Muscle of arm (tissue), 12 donors: ENCODE results near the gene CHTF18. TPM values are rescaled to one million over a fixed set of nuclear protein-coding genes. Genes with fewer than 3 reads are reported as not detected.
A peak's percentile ranks its signal among the peaks of the same experiment; 100 is the strongest.
"Not testable (repeated sequence)": the region's sequence is repeated elsewhere in the genome, so short reads cannot be mapped to it uniquely, and the experiment has no call there.

ENCODE experiments used
- DNase-seq: peaks from one replicate; pipeline ENCODE4 v3.0.0-alpha.2; 2013
- polyA plus RNA-seq, 12 donors: library from polyadenylated mRNA; unstranded; fragments of 120-200 nt; gene quantifications; one replicate each; pipeline ENCODE4 v1.2.1, GENCODE V29; 2013; ENCODE audit not compliant: insufficient read length in 12 of 12

CHTF18 gene
- polyA plus RNA-seq, 12 donors = 9.4 to 56.5 (median 13.5) TPM; not detected in 1

DNA sequence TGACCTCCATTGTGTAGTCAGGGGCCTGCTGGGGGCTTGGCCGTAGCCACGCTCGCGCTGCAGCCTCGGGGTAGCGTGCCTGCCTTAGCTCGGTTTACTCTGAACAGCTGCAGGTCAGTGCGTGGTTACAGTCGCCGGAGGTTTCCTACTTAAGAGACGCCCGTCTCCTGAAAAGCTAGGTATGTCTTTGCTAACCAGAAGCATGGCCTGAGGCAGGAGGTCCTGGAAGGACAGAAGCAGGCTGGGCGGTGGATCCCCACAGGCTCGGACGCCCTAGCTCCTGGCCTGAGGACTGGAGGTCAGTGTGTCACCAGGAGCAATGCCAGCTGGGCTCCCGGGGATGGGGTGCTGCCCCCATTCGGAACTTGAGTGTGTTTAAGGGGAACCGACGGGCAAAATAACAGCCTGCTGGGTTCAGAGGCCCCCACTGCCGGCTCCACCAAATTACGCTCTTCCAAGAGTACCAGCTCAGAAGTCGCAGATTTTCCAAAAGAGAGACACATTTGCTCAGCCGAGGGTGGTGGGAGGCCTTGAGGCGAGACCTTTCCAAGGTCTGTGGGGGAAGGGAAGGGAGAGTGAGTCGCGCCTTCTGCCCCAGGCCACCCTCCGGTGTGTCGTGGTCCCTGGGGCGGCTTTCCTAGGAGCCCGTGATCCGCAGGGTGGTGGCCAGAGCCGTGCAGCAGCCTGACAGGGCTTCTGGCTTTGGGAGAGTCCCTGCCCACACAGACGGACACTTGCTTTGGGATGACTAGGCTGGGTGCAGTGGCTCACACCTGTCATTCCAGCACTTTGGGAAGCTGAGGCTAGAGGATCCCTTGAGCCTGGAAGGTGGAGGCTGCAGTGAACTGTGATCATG is 16.0 kb downstream of the CHTF18 start:
- DNase-seq = no peak

- DNase-seq = no peak
These were observed 17.1 kb downstream of the CHTF18 start for GRCh38 chr16:805474-805873.

- peak; percentile 92 for DNase-seq
These were observed 19.1 kb downstream of the CHTF18 start for GRCh38 chr16:807347-808084.

DNA sequence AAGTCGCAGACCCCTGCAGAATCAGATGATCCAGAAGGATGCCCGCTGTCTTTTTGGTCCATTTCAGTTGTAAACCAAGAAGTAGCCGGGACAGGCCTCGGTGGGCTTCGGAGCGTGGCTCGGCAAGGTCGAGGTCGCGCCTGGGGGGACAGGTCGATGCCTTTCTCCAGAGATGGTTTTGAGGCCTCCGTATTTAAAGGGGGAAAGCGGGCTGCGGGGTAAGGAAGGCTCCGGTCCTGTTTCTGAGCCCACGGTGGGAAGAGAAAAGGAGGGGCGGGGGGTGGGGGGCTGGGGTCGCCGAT is 19.6 kb downstream of the CHTF18 start:
- no peak for DNase-seq

- DNase-seq = peak; percentile 36
These were observed 24.9 kb downstream of the CHTF18 start for GRCh38 chr16:813204-813915.

DNA sequence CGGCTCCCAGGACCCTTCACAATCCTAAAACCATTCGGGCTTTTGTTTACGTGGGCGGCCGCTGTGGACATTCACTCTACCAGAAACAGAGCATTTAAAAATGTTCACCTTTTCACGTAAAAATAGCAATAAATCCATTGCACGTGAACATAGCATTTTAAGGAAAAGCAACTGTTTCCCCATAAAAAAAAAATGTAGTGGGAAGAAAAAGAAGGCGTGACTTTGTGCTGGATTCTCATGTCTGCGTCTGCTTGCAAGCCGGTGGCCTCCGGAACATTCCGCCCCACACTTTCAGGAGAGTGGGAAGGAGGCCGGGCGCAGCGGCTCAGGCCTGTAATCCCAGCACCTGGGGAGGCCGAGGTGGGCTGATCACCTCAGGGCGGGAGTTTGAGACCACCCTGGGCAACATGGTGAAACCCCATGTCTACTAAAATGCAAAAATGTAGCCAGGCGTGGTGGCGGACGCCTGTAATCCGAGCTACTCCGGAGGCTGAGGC is 25.5 kb downstream of the CHTF18 start:
- DNase-seq = no peak

- no peak for DNase-seq
These were observed 26.6 kb downstream of the CHTF18 start for GRCh38 chr16:814974-815373.

GRCh38 chr16:815861-816260 is 27.4 kb downstream of the CHTF18 start:
- no peak for DNase-seq

GRCh38 chr16:817001-817906 is 28.8 kb downstream of the CHTF18 start:
- DNase-seq = no peak

DNA sequence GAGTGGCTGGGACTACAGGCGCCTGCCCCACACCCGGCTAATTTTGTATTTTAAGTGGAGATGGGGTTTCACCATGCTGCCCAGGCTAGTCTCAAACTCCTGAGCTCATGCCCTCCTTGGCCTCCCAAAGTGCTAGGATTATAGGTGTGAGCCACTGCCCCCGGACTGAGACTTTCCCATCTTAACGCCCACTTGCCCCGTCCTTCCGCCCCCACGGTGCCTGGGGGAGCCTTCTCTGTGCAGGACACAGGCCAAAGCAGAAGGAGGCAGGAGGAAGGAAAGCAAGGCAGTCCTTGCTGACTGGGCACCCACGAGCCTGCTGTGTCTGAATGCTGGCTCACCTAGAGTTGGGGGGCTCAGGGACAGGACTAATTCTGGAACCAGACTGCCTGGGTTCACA is 29.7 kb downstream of the CHTF18 start:
- DNase-seq = no peak

GRCh38 chr16:818592-818991 is 30.2 kb downstream of the CHTF18 start:
- no peak for DNase-seq

DNA sequence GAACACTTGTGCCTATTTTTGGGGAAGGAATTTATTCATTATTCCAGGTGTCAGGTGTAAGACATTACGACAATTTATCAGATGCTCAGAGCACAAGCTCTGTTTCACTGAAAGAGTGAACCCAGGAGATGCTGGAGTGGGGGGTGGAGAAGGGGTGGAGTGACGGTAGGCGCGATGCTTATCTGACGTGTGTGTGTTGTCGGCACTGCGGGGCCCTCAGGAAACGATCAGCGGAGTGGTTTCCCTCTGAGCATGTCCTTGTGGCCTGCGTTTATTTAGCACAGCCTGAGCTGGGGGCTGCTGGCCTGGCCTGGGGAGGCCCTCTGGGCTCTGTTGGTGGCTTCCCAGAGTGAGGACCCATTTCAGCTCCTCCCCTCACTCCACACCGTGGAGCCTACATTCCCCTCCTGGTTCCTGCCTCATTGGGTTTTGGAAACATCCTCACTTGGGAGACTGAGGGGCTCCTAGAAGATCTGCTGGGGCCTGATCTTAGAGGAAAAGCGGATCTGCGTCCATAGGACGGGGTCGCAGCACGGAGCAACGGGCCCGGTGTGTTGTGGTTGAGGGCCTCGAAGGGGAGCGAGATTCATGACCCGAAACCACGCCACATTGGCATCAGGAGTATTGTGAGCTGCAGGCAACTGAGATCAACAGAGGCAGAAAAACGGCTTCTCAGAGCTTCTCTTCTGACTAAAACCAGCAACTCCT is 31.1 kb downstream of the CHTF18 start:
- DNase-seq = no peak

DNA sequence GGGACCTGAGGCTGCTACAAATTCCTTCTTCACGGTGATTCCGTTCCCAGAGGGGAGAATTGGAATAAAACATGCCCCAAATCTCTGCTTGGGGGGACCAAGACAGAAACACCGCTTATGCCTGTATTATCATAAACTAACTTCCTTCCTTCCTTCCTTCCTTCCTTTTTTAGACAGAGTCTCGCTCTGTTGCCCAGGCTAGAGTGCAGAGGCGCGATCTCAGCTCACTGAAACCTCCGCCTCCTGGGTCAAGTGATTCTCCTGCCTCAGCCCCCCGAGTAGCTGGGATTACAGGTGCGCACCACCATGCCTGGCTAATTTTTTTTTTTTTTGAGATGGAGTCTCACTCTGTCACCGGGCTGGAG is 31.6 kb downstream of the CHTF18 start:
- not testable (repeated sequence) for DNase-seq

GRCh38 chr16:820748-821147 is 32.3 kb downstream of the CHTF18 start:
- no peak for DNase-seq

DNA sequence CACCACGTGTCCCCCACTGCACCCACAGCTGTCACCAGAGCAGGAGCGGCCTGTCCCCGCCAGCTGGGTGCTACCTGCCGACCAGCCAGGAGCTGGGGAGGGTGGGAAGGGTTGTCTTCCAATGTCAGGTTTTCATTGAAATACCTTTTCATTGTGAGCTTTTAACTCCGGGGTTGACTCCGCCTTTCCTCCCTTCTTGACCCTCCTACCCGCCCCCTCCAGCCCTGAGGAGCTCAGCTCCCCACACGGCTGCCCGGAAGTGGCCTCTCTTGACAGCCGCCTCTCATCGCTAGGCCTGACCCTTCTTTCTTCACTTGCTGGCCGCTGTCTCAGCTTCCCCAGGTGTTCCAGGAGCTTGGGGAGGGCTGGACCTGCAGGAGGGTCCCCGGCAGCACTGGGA is 33.3 kb downstream of the CHTF18 start:
- no peak for DNase-seq

DNA sequence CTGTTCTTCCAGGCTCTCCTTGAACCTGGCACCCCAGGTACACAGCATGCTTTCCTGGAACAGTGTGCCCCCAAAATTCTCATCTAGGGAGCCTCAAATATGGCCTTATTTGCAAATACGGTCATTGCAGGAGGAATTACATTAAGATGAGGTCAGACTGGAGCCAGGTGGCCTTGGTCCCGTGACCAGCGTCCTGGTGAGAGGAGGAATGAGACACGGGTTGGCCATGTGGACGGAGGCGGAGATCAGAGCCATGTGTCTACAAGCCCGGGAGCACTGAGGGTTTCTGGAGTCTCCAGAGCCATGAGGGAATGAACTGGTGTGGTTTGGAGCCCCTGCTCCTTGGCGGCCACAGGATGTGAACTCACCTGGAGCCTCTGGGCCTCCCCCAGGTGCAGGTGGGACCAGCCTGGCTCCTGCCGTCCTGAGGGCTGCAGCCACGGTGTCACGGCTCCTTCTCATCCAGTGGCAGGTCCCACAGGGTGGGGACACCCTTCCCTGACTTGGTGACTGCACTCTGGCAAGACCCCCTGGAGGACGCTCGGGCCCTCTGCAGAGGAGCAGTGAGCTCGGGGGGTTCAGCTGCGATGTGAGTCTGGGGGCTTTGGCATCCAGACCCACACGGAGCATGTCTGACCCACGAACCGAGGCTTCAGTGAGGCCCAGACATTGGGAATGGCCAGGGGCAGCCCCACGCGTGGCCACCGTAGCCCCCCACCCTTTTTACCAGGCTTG is 33.9 kb downstream of the CHTF18 start:
- DNase-seq = no peak

DNA sequence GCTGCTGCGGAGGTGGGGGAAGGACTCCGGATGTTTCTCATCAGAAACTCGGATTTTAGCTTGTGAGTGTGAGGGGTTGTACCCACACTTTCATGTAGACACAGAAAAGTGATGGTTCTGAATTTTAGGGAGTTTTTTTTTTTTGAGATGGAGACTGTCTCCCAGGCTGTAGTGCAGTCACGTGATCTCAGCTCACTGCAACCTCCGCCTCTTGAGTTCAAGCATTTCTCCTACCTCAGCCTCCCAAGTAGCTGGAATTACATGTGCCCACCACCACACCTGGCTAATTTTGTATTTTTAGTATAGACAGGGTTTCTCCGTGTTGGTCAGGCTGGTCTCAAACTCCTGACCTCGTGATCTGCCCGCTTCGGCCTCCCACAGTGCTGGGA is 34.5 kb downstream of the CHTF18 start:
- no peak for DNase-seq

DNA sequence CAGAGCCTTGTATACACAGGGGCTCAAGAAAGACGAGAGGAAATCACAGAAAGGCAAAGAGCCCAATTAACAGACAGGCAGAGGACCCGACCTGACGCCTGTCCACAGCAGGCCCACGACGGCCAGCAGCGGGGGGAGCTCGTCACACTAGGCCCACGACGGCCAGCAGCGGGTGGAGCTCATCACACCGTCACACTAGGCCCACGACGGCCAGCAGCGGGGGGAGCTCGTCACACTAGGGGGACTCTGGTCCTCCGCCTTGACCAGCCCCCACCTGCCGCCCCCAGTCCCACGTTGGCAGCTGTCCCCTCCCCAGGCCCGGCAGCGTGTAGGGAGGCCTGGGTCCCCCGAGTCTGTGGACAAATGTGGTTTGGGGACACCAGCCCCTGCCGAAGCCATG is 35.8 kb downstream of the CHTF18 start:
- no peak for DNase-seq

DNA sequence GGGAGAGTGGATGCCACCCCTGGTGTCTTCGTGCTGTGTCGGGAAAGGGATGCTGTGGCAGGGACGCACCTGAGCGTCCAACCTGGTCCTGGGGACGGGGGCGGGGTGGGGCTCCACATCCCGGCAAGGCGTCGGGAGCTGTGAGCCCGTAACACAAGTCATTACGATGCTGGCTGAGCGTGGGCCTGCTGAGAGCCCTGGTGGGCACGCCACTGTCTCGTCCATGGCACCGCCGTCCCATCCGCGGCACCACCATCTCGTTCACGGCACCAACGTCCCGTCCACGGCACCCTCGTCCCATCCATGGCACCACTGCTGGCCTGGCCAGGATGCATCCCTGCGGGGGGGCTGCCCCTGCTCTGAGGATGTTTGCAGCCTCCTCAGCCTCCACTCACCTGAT is 36.2 kb downstream of the CHTF18 start:
- DNase-seq = no peak
